ENCODE measurements around the gene CELSR1. TPM values are rescaled to one million over a fixed set of nuclear protein-coding genes. Genes with fewer than 3 reads are reported as not detected.

CELSR1 gene
- total RNA-seq: 1 to 10 TPM in 2 of 5 experiments, under 1 TPM in 3; 0.36 to 4.7 (median 0.97) TPM
- polyA plus RNA-seq: 1 to 10 TPM in 1 of 2 donors, under 1 TPM in 1; 0.45 to 1.1 TPM
- 2.4 reads per million, percentile 12 among the genes with 10 or more reads in this experiment for total RNA-seq

- Mint-ChIP-seq H3K27ac (no peak within 1 kb of the TSS), H3K9me3 (no peaks in the 10 kb centered on the region), H3K4me3 (peak within 1 kb of the TSS in 8 of 10 donors; percentile 23 to 80 (median 56)), H3K27me3 (peaks cover 19 to 41% (median 20%) of the 10 kb centered on the region in 5 donors), H3K4me1 (peaks cover 0 to 12% (median 8%) of the 10 kb centered on the region in 7 donors), H3K36me3 (no peaks in the 10 kb centered on the region)
- H3K27me3 ChIP-seq (ENCODE audit: control insufficient read depth in 2 of 2, insufficient read depth in 2 of 2, low read length in 2 of 2): no peaks in the 10 kb centered on the region
- no peaks in the 10 kb centered on the region for H3K36me3 ChIP-seq (ENCODE audit: control insufficient read depth in 2 of 3, insufficient read depth in 3 of 3, low read length in 3 of 3)
- POLR2A ChIA-PET: no interaction called here
- no peak within 1 kb of the TSS for H3K4me3 ChIP-seq (ENCODE audit: low read length)
- DNase-seq (peak in 1 of 9 donors; percentile 54), ATAC-seq (peak; percentile 49)
- no peak within 1 kb of the TSS for H3K27ac ChIP-seq (ENCODE audit: low read depth, low read length)
- peaks cover 8% of the 10 kb centered on the region in 2 donors for H3K4me1 ChIP-seq (ENCODE audit: control insufficient read depth in 2 of 2, insufficient read depth in 2 of 2, low read length in 2 of 2)
- CTCF ChIA-PET: interaction anchor here (1.4 kb wide), 1 partner anchor 170 kb away, joined by 4 read pairs; no protein-coding TSS in a partner anchor
- intact Hi-C loops (cut with micrococcal nuclease): no loop called here
- no peaks in the 10 kb centered on the region for H3K9me3 ChIP-seq (ENCODE audit: control insufficient read depth in 2 of 3, low read length in 3 of 3)
Measured at GRCh38 chr22:46537225-46537945, at the start of gene CELSR1. Gene CELSR1, minus strand, starts transcription at chr22:46537620. Its CDS starts 450 bp downstream, at chr22:46537170.

- H3K9me3 ChIP-seq (ENCODE audit: control insufficient read depth in 2 of 3, low read length in 3 of 3): no peaks in the 10 kb centered on the region
- no peaks in the 10 kb centered on the region for H3K9me3 Mint-ChIP-seq
- no peak overlapping the region for H3K27ac ChIP-seq (ENCODE audit: low read depth, low read length)
- peaks cover 11 to 13% of the 10 kb centered on the region in 2 donors for H3K4me1 ChIP-seq (ENCODE audit: control insufficient read depth in 2 of 2, insufficient read depth in 2 of 2, low read length in 2 of 2)
- H3K36me3 Mint-ChIP-seq: no peaks in the 10 kb centered on the region
- peak; percentile 45 for ATAC-seq
- peaks cover 13 to 40% (median 16%) of the 10 kb centered on the region in 7 donors for H3K4me1 Mint-ChIP-seq
- H3K36me3 ChIP-seq (ENCODE audit: control insufficient read depth in 2 of 3, insufficient read depth in 3 of 3, low read length in 3 of 3): no peaks in the 10 kb centered on the region
- CTCF ChIA-PET: no interaction called here
- H3K27me3 Mint-ChIP-seq: no peaks in the 10 kb centered on the region
- intact Hi-C loops (cut with micrococcal nuclease): no loop called here
- H3K27me3 ChIP-seq (ENCODE audit: control insufficient read depth in 2 of 2, insufficient read depth in 2 of 2, low read length in 2 of 2): no peaks in the 10 kb centered on the region
- no peak overlapping the region for H3K4me3 ChIP-seq (ENCODE audit: low read length)
- peak overlapping the region in 5 of 9 donors; percentile 21 to 83 (median 48) for H3K27ac Mint-ChIP-seq
- no peak for DNase-seq
- POLR2A ChIA-PET: no interaction called here
- peak overlapping the region in 5 of 10 donors; percentile 27 to 82 (median 67) for H3K4me3 Mint-ChIP-seq
Measured at GRCh38 chr22:46587061-46587460, 49.6 kb upstream of the CELSR1 start.

GRCh38 chr22:46586531-46587011 is 49.2 kb upstream of the CELSR1 start:
- H3K27me3 Mint-ChIP-seq: no peaks in the 10 kb centered on the region
- Histone ChIP-seq H3K27ac (ENCODE audit: low read depth, low read length) (no peak overlapping the region), H3K36me3 (ENCODE audit: control insufficient read depth in 2 of 3, insufficient read depth in 3 of 3, low read length in 3 of 3) (no peaks in the 10 kb centered on the region), H3K4me3 (ENCODE audit: low read length) (no peak overlapping the region), H3K27me3 (ENCODE audit: control insufficient read depth in 2 of 2, insufficient read depth in 2 of 2, low read length in 2 of 2) (no peaks in the 10 kb centered on the region), H3K9me3 (ENCODE audit: control insufficient read depth in 2 of 3, low read length in 3 of 3) (no peaks in the 10 kb centered on the region), H3K4me1 (ENCODE audit: control insufficient read depth in 2 of 2, insufficient read depth in 2 of 2, low read length in 2 of 2) (peaks cover 10 to 11% of the 10 kb centered on the region in 2 donors)
- no peaks in the 10 kb centered on the region for H3K36me3 Mint-ChIP-seq
- intact Hi-C loops (cut with micrococcal nuclease): no loop called here
- no peak for ATAC-seq
- H3K4me3 Mint-ChIP-seq: peak overlapping the region in 2 of 10 donors; percentile 73 to 82
- POLR2A ChIA-PET: no interaction called here
- CTCF ChIA-PET: no interaction called here
- H3K9me3 Mint-ChIP-seq: no peaks in the 10 kb centered on the region
- peak overlapping the region in 3 of 9 donors; percentile 28 to 83 (median 54) for H3K27ac Mint-ChIP-seq
- H3K4me1 Mint-ChIP-seq: peaks cover 14 to 42% (median 15%) of the 10 kb centered on the region in 7 donors
- no peak for DNase-seq

- Mint-ChIP-seq H3K4me1 (peaks cover 18 to 44% (median 20%) of the 10 kb centered on the region in 7 donors), H3K4me3 (no peak overlapping the region), H3K27me3 (no peaks in the 10 kb centered on the region), H3K36me3 (no peaks in the 10 kb centered on the region), H3K27ac (no peak overlapping the region), H3K9me3 (no peaks in the 10 kb centered on the region)
- Histone ChIP-seq H3K27ac (ENCODE audit: low read depth, low read length) (no peak overlapping the region), H3K4me3 (ENCODE audit: low read length) (no peak overlapping the region), H3K36me3 (ENCODE audit: control insufficient read depth in 2 of 3, insufficient read depth in 3 of 3, low read length in 3 of 3) (no peaks in the 10 kb centered on the region), H3K4me1 (ENCODE audit: control insufficient read depth in 2 of 2, insufficient read depth in 2 of 2, low read length in 2 of 2) (peaks cover 10 to 15% of the 10 kb centered on the region in 2 donors), H3K9me3 (ENCODE audit: control insufficient read depth in 2 of 3, low read length in 3 of 3) (no peaks in the 10 kb centered on the region), H3K27me3 (ENCODE audit: control insufficient read depth in 2 of 2, insufficient read depth in 2 of 2, low read length in 2 of 2) (no peaks in the 10 kb centered on the region)
- CTCF ChIA-PET: no interaction called here
- DNase-seq (no peak), ATAC-seq (no peak)
- POLR2A ChIA-PET: no interaction called here
- intact Hi-C loops (cut with micrococcal nuclease): no loop called here
Measured at GRCh38 chr22:46586123-46586519, 48.7 kb upstream of the CELSR1 start.

GRCh38 chr22:46585340-46586122 is 48.1 kb upstream of the CELSR1 start:
- Mint-ChIP-seq H3K4me1 (peaks cover 19 to 41% (median 22%) of the 10 kb centered on the region in 7 donors), H3K27me3 (no peaks in the 10 kb centered on the region), H3K9me3 (no peaks in the 10 kb centered on the region), H3K4me3 (peak overlapping the region in 1 of 10 donors; percentile 7), H3K36me3 (no peaks in the 10 kb centered on the region), H3K27ac (no peak overlapping the region)
- peaks cover 10 to 15% of the 10 kb centered on the region in 2 donors for H3K4me1 ChIP-seq (ENCODE audit: control insufficient read depth in 2 of 2, insufficient read depth in 2 of 2, low read length in 2 of 2)
- no peak for DNase-seq
- H3K27me3 ChIP-seq (ENCODE audit: control insufficient read depth in 2 of 2, insufficient read depth in 2 of 2, low read length in 2 of 2): no peaks in the 10 kb centered on the region
- H3K36me3 ChIP-seq (ENCODE audit: control insufficient read depth in 2 of 3, insufficient read depth in 3 of 3, low read length in 3 of 3): no peaks in the 10 kb centered on the region
- H3K4me3 ChIP-seq (ENCODE audit: low read length): no peak overlapping the region
- no peak overlapping the region for H3K27ac ChIP-seq (ENCODE audit: low read depth, low read length)
- intact Hi-C loops (cut with micrococcal nuclease): no loop called here
- CTCF ChIA-PET: no interaction called here
- POLR2A ChIA-PET: no interaction called here
- H3K9me3 ChIP-seq (ENCODE audit: control insufficient read depth in 2 of 3, low read length in 3 of 3): no peaks in the 10 kb centered on the region
- ATAC-seq: no peak

- H3K4me3 Mint-ChIP-seq: no peak overlapping the region
- H3K27ac Mint-ChIP-seq: peak overlapping the region in 1 of 9 donors; percentile 19
- Histone ChIP-seq H3K27ac (ENCODE audit: low read depth, low read length) (no peak overlapping the region), H3K4me3 (ENCODE audit: low read length) (no peak overlapping the region), H3K36me3 (ENCODE audit: control insufficient read depth in 2 of 3, insufficient read depth in 3 of 3, low read length in 3 of 3) (no peaks in the 10 kb centered on the region), H3K4me1 (ENCODE audit: control insufficient read depth in 2 of 2, insufficient read depth in 2 of 2, low read length in 2 of 2) (peaks cover 10 to 15% of the 10 kb centered on the region in 2 donors), H3K27me3 (ENCODE audit: control insufficient read depth in 2 of 2, insufficient read depth in 2 of 2, low read length in 2 of 2) (no peaks in the 10 kb centered on the region), H3K9me3 (ENCODE audit: control insufficient read depth in 2 of 3, low read length in 3 of 3) (no peaks in the 10 kb centered on the region)
- ChIA-PET CTCF (no interaction called here), POLR2A (no interaction called here)
- DNase-seq: no peak
- no peak for ATAC-seq
- H3K27me3 Mint-ChIP-seq: no peaks in the 10 kb centered on the region
- intact Hi-C loops (cut with micrococcal nuclease): no loop called here
- peaks cover 28 to 45% (median 30%) of the 10 kb centered on the region in 7 donors for H3K4me1 Mint-ChIP-seq
- H3K36me3 Mint-ChIP-seq: no peaks in the 10 kb centered on the region
- H3K9me3 Mint-ChIP-seq: no peaks in the 10 kb centered on the region
Measured at GRCh38 chr22:46584081-46584921, 46.9 kb upstream of the CELSR1 start.

Measured in naive thymus-derived CD4-positive, alpha-beta T cell (primary cell).